ENCODE measurements around the gene LSR. TPM values are rescaled to one million over a fixed set of nuclear protein-coding genes. Genes with fewer than 3 reads are reported as not detected.

Gene LSR
- total RNA-seq, 2 experiments from 2014 or later, result 40.6 to 43.9 TPM

DNA sequence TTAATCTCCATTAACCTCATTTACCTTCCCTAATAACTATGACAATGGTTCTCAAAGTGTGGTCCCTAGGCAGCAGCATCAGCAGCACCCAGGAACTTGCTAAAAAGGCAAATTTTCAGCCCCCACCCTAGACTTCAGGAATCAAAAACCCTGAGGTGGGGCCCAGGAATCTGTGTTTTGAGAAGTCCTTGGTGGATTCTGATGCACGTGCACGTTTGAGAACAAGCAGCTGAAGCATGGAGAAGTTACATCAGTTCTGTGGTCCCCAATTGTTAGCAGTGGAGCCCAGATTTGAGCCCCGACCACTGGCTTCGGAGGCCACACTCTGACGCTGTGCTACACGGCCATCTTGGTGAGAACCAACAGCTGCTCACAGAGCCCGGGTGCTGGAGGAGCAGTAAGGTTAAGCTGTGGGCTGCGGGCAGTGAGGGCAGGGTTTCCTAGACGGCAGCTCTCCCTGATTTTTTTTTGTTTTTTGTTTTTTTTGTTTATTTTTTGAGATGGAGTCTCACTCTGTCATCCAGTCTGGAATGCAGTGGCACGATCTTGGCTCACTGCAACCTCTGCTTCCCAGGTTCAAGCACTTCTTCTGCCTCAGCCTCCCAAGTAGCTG lies 66.2 kb downstream of the LSR start:
- Mint-ChIP-seq H3K4me3 (no peak overlapping the region), H3K36me3 (no peaks in the 10 kb centered on the region), H3K27ac (no peak overlapping the region), H3K27me3 (peaks cover 10% of the 10 kb centered on the region), H3K4me1 (peaks cover 13% of the 10 kb centered on the region), H3K9me3 (no peaks in the 10 kb centered on the region)
- DNase-seq, result no peak

GRCh38 chr19:35315883-35316282 lies 67.1 kb downstream of the LSR start:
- Mint-ChIP-seq H3K27ac (no peak overlapping the region), H3K4me3 (no peak overlapping the region), H3K36me3 (no peaks in the 10 kb centered on the region), H3K27me3 (peaks cover 15% of the 10 kb centered on the region), H3K9me3 (no peaks in the 10 kb centered on the region), H3K4me1 (peaks cover 8% of the 10 kb centered on the region)
- DNase-seq, result no peak

GRCh38 chr19:35316560-35316959 lies 67.8 kb downstream of the LSR start:
- no peak for DNase-seq
- Mint-ChIP-seq H3K36me3 (no peaks in the 10 kb centered on the region), H3K4me3 (no peak overlapping the region), H3K27me3 (peaks cover 15% of the 10 kb centered on the region), H3K9me3 (no peaks in the 10 kb centered on the region), H3K4me1 (peaks cover 8% of the 10 kb centered on the region), H3K27ac (no peak overlapping the region)

Other genes with a start within 250 kb of the LSR start
- gene GRAMD1A, start 248.7 kb upstream of the LSR start, total RNA-seq, result 100 to 1,000 TPM; 135 to 140 TPM
- under 1 TPM; 0.45 to 0.98 TPM for gene SCN1B, start 218.5 kb upstream of the LSR start, total RNA-seq
- gene HPN, start 207.3 kb upstream of the LSR start, total RNA-seq, result under 1 TPM in 1 of 2 experiments, not detected in 1; 0.31 TPM
- not detected for gene FXYD3, start 133.2 kb upstream of the LSR start, total RNA-seq
- not detected for gene LGI4, start 113.9 kb upstream of the LSR start, total RNA-seq
- gene FXYD1, start 110.2 kb upstream of the LSR start, total RNA-seq, result 1 to 10 TPM; 1.1 TPM
- gene FXYD7, start 105.7 kb upstream of the LSR start, total RNA-seq, result under 1 TPM; 0.54 to 0.62 TPM
- 100 to 1,000 TPM; 272 to 275 TPM for gene FXYD5, start 94.3 kb upstream of the LSR start, total RNA-seq
- gene FAM187B, start 20.3 kb upstream of the LSR start, total RNA-seq, result not detected
- 100 to 1,000 TPM; 105 to 109 TPM for gene USF2, start 20.0 kb downstream of the LSR start, total RNA-seq
- under 1 TPM; 0.32 to 0.37 TPM for gene HAMP, start 33.5 kb downstream of the LSR start, total RNA-seq
- gene MAG, start 43.2 kb downstream of the LSR start, total RNA-seq, result under 1 TPM; 0.20 to 0.29 TPM
- 1 to 10 TPM; 3.0 to 3.2 TPM for gene CD22, start 80.2 kb downstream of the LSR start, total RNA-seq
- under 1 TPM in 1 of 2 experiments, not detected in 1; 0.08 TPM for gene FFAR1, start 98.9 kb downstream of the LSR start, total RNA-seq
- gene FFAR3, start 109.5 kb downstream of the LSR start, total RNA-seq, result 1 to 10 TPM; 1.2 to 1.3 TPM
- gene GPR42, start 122.1 kb downstream of the LSR start, total RNA-seq, result under 1 TPM in 1 of 2 experiments, not detected in 1; 0.16 TPM
- gene FFAR2, start 199.3 kb downstream of the LSR start, total RNA-seq, result not detected
- gene KRTDAP, start 241.5 kb downstream of the LSR start, total RNA-seq, result not detected